Measurements from ENCODE around the gene THADA.

Gene THADA

DNA sequence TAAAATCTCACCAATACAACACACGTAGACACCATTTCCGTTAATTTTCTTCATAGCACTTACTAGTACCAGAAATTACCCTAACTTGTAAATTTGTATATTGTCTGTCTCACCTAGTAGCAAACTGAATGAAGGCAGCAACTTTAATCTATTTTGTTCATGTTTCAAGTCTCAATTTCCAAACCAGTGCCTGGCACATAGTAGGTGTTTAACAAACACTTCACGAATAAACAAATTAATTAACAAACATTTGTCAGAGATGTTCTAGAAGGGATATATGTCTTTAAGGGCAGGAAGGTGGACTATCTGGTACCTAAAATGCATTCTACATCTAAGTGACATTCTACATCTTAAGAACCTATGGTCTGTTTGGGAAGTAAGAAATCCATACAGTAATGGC lies 963 bp downstream of the THADA start:
- TF ChIP-seq SUZ12 (IDR thresholded peaks at IDR 0.05; ENCODE audit: extremely low read depth, insufficient read depth, insufficient read length) (no peak), ZNF274 (IDR thresholded peaks at IDR 0.05; ENCODE audit: low read depth, low read length) (no peak), YY1 (IDR thresholded peaks at IDR 0.05; ENCODE audit: insufficient read depth, insufficient read length) (no peak)
- Histone ChIP-seq H3K9ac (ENCODE audit: insufficient read length, low read depth) (peak overlapping the region; percentile 78), H3K27me3 (ENCODE audit: insufficient read depth, insufficient read length) (no peaks in the 10 kb centered on the region), H3K4me3 (ENCODE audit: insufficient read length, low read depth) (peak overlapping the region; percentile 95), H3K36me3 (ENCODE audit: insufficient read depth, insufficient read length, low read length) (peaks cover 28% of the 10 kb centered on the region), H3K9me3 (ENCODE audit: insufficient read depth, low read length) (no peaks in the 10 kb centered on the region), H3K4me1 (ENCODE audit: insufficient read depth, insufficient read length) (no peaks in the 10 kb centered on the region)
- DNase-seq (ENCODE audit: low read depth, low spot score) = no peak

DNA sequence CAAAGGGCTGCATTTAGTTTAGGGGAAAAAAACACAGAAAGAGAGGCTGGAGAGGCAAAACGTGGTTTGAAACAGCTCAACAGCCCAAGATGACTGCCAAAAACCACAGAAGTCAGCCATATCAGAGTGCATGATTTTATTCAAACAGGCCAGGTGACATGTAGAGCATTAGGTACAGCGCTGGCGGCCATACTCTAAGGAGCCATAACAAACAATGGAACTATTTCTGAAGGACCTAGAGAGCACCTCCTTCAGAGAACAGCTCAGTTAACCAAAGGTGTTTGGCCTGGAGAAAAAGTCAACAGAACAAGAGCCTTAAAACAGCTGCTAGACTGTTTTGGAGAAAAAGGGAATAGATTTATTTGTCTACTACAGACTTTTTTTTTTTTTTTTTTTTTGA lies 2.6 kb downstream of the THADA start:
- Histone ChIP-seq H3K4me1 (ENCODE audit: insufficient read depth, insufficient read length) (no peaks in the 10 kb centered on the region), H3K27me3 (ENCODE audit: insufficient read depth, insufficient read length) (no peaks in the 10 kb centered on the region), H3K36me3 (ENCODE audit: insufficient read depth, insufficient read length, low read length) (peaks cover 33% of the 10 kb centered on the region), H3K4me3 (ENCODE audit: insufficient read length, low read depth) (no peak overlapping the region), H3K9me3 (ENCODE audit: insufficient read depth, low read length) (no peaks in the 10 kb centered on the region), H3K9ac (ENCODE audit: insufficient read length, low read depth) (no peak overlapping the region)
- DNase-seq (ENCODE audit: low read depth, low spot score) = no peak
- TF ChIP-seq ZNF274 (IDR thresholded peaks at IDR 0.05; ENCODE audit: low read depth, low read length) = no peak
- TF ChIP-seq SUZ12 (IDR thresholded peaks at IDR 0.05; ENCODE audit: extremely low read depth, insufficient read depth, insufficient read length) = no peak
- no peak for TF ChIP-seq YY1 (IDR thresholded peaks at IDR 0.05; ENCODE audit: insufficient read depth, insufficient read length)

- TF ChIP-seq SUZ12 (IDR thresholded peaks at IDR 0.05; ENCODE audit: extremely low read depth, insufficient read depth, insufficient read length) (no peak), YY1 (IDR thresholded peaks at IDR 0.05; ENCODE audit: insufficient read depth, insufficient read length) (no peak), ZNF274 (IDR thresholded peaks at IDR 0.05; ENCODE audit: low read depth, low read length) (no peak)
- DNase-seq (ENCODE audit: low read depth, low spot score) = no peak
- no peaks in the 10 kb centered on the region for H3K4me1 ChIP-seq (ENCODE audit: insufficient read depth, insufficient read length)
- H3K9ac ChIP-seq (ENCODE audit: insufficient read length, low read depth) = no peak overlapping the region
- no peaks in the 10 kb centered on the region for H3K9me3 ChIP-seq (ENCODE audit: insufficient read depth, low read length)
- H3K36me3 ChIP-seq (ENCODE audit: insufficient read depth, insufficient read length, low read length) = peaks cover 39% of the 10 kb centered on the region
- H3K27me3 ChIP-seq (ENCODE audit: insufficient read depth, insufficient read length) = no peaks in the 10 kb centered on the region
- H3K4me3 ChIP-seq (ENCODE audit: insufficient read length, low read depth) = no peak overlapping the region
Measured at GRCh38 chr2:43592443-43592842, 3.4 kb downstream of the THADA start.

- H3K4me3 ChIP-seq (ENCODE audit: insufficient read length, low read depth) = no peak overlapping the region
- H3K9ac ChIP-seq (ENCODE audit: insufficient read length, low read depth) = no peak overlapping the region
- TF ChIP-seq YY1 (IDR thresholded peaks at IDR 0.05; ENCODE audit: insufficient read depth, insufficient read length) (no peak), ZNF274 (IDR thresholded peaks at IDR 0.05; ENCODE audit: low read depth, low read length) (no peak), SUZ12 (IDR thresholded peaks at IDR 0.05; ENCODE audit: extremely low read depth, insufficient read depth, insufficient read length) (no peak)
- peaks cover 67% of the 10 kb centered on the region for H3K36me3 ChIP-seq (ENCODE audit: insufficient read depth, insufficient read length, low read length)
- H3K27me3 ChIP-seq (ENCODE audit: insufficient read depth, insufficient read length) = no peaks in the 10 kb centered on the region
- no peaks in the 10 kb centered on the region for H3K9me3 ChIP-seq (ENCODE audit: insufficient read depth, low read length)
- DNase-seq (ENCODE audit: low read depth, low spot score) = no peak
- no peaks in the 10 kb centered on the region for H3K4me1 ChIP-seq (ENCODE audit: insufficient read depth, insufficient read length)
Measured at GRCh38 chr2:43585708-43586107, 10.1 kb downstream of the THADA start.

- H3K9me3 ChIP-seq (ENCODE audit: insufficient read depth, low read length) = no peaks in the 10 kb centered on the region
- TF ChIP-seq YY1 (IDR thresholded peaks at IDR 0.05; ENCODE audit: insufficient read depth, insufficient read length) = no peak
- no peak for TF ChIP-seq ZNF274 (IDR thresholded peaks at IDR 0.05; ENCODE audit: low read depth, low read length)
- no peak for TF ChIP-seq SUZ12 (IDR thresholded peaks at IDR 0.05; ENCODE audit: extremely low read depth, insufficient read depth, insufficient read length)
- H3K36me3 ChIP-seq (ENCODE audit: insufficient read depth, insufficient read length, low read length) = peaks cover 56% of the 10 kb centered on the region
- no peaks in the 10 kb centered on the region for H3K27me3 ChIP-seq (ENCODE audit: insufficient read depth, insufficient read length)
- no peak overlapping the region for H3K9ac ChIP-seq (ENCODE audit: insufficient read length, low read depth)
- DNase-seq (ENCODE audit: low read depth, low spot score) = no peak
- H3K4me3 ChIP-seq (ENCODE audit: insufficient read length, low read depth) = no peak overlapping the region
- no peaks in the 10 kb centered on the region for H3K4me1 ChIP-seq (ENCODE audit: insufficient read depth, insufficient read length)
Measured at GRCh38 chr2:43579275-43579981, 16.4 kb downstream of the THADA start.

GRCh38 chr2:43576981-43577892 lies 18.6 kb downstream of the THADA start:
- DNase-seq (ENCODE audit: low read depth, low spot score) = no peak
- no peak overlapping the region for H3K4me3 ChIP-seq (ENCODE audit: insufficient read length, low read depth)
- no peaks in the 10 kb centered on the region for H3K9me3 ChIP-seq (ENCODE audit: insufficient read depth, low read length)
- no peaks in the 10 kb centered on the region for H3K27me3 ChIP-seq (ENCODE audit: insufficient read depth, insufficient read length)
- no peak for TF ChIP-seq ZNF274 (IDR thresholded peaks at IDR 0.05; ENCODE audit: low read depth, low read length)
- no peak for TF ChIP-seq SUZ12 (IDR thresholded peaks at IDR 0.05; ENCODE audit: extremely low read depth, insufficient read depth, insufficient read length)
- TF ChIP-seq YY1 (IDR thresholded peaks at IDR 0.05; ENCODE audit: insufficient read depth, insufficient read length) = no peak
- H3K36me3 ChIP-seq (ENCODE audit: insufficient read depth, insufficient read length, low read length) = peaks cover 59% of the 10 kb centered on the region
- no peaks in the 10 kb centered on the region for H3K4me1 ChIP-seq (ENCODE audit: insufficient read depth, insufficient read length)
- H3K9ac ChIP-seq (ENCODE audit: insufficient read length, low read depth) = no peak overlapping the region

- TF ChIP-seq ZNF274 (IDR thresholded peaks at IDR 0.05; ENCODE audit: low read depth, low read length) = no peak
- no peak for TF ChIP-seq YY1 (IDR thresholded peaks at IDR 0.05; ENCODE audit: insufficient read depth, insufficient read length)
- TF ChIP-seq SUZ12 (IDR thresholded peaks at IDR 0.05; ENCODE audit: extremely low read depth, insufficient read depth, insufficient read length) = no peak
- no peaks in the 10 kb centered on the region for H3K27me3 ChIP-seq (ENCODE audit: insufficient read depth, insufficient read length)
- H3K9me3 ChIP-seq (ENCODE audit: insufficient read depth, low read length) = no peaks in the 10 kb centered on the region
- no peaks in the 10 kb centered on the region for H3K4me1 ChIP-seq (ENCODE audit: insufficient read depth, insufficient read length)
- DNase-seq (ENCODE audit: low read depth, low spot score) = no peak
- no peak overlapping the region for H3K9ac ChIP-seq (ENCODE audit: insufficient read length, low read depth)
- peaks cover 68% of the 10 kb centered on the region for H3K36me3 ChIP-seq (ENCODE audit: insufficient read depth, insufficient read length, low read length)
- H3K4me3 ChIP-seq (ENCODE audit: insufficient read length, low read depth) = no peak overlapping the region
Measured at GRCh38 chr2:43572244-43572643, 23.6 kb downstream of the THADA start.

Data from NT2/D1 (cell line).